SK-N-MC (cell line): ENCODE results near the gene SLC7A7.

Experiments
- EZH2 ChIP-seq: fragments of 200-600 bp; sonication (generic); IDR thresholded peaks from one replicate; pipeline ENCODE4 v1.6.1; 2017; ENCODE audit warnings: antibody characterized with exemption
- FOXP2 ChIP-seq: optimal IDR thresholded peaks from 2 replicates; pipeline ENCODE3; 2011; ENCODE audit warnings: mild to moderate bottlenecking, moderate library complexity; ENCODE audit not compliant: insufficient read depth; ENCODE audit errors: extremely low read length, control extremely low read depth
- POLR2AphosphoS5 ChIP-seq: IDR thresholded peaks from 2 replicates; pipeline ENCODE4 v1.6.1; 2012; ENCODE audit warnings: mild to moderate bottlenecking, low read depth, low read length, borderline replicate concordance

DNA sequence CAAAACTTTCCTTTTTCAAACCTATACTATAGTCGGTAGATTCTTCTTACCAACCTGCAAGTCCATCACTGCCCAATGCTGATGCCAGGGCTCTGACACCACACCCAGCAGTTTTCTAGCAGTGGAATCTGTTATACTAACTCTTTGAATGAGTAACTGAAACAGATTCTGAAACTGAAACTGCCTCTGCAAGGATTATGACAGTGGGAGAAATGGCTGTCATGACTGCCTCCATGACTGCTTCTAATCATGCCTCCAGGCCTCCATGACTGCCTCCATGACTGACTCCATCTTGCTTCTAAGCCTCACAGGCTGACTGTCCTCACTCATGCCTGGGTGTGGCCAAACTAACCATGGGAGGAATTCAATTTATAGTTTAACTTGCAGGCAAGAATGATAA is 78.2 kb downstream of the SLC7A7 start:
- TF ChIP-seq EZH2, result no peak
- no peak for TF ChIP-seq POLR2AphosphoS5
- no peak for TF ChIP-seq FOXP2
